Measurements from ENCODE around the gene RECQL.

RECQL gene

GRCh38 chr12:21501258-21502163, at the start of gene RECQL, which contains the start of gene GOLT1B:
RECQL (minus strand) TSS chr12:21501635; CDS start chr12:21499570, 2,065 bp downstream.
GOLT1B (plus strand) TSS chr12:21501789; CDS start chr12:21501924, 135 bp downstream.
- peak; percentile 92 for DNase-seq (ENCODE audit: low spot score)

- DNase-seq (ENCODE audit: low spot score) = no peak
These were observed 46.0 kb upstream of the RECQL start for GRCh38 chr12:21547437-21547836.

GRCh38 chr12:21546716-21547115, 45.3 kb upstream of the RECQL start:
- DNase-seq (ENCODE audit: low spot score) = no peak

- DNase-seq (ENCODE audit: low spot score) = no peak
These were observed 44.1 kb upstream of the RECQL start for GRCh38 chr12:21545557-21545956.

GRCh38 chr12:21543151-21543550, 41.7 kb upstream of the RECQL start:
- no peak for DNase-seq (ENCODE audit: low spot score)

- DNase-seq (ENCODE audit: low spot score) = no peak
These were observed 41.0 kb upstream of the RECQL start for GRCh38 chr12:21542403-21542802.

GRCh38 chr12:21541773-21542172, 40.3 kb upstream of the RECQL start:
- DNase-seq (ENCODE audit: low spot score) = no peak

- no peak for DNase-seq (ENCODE audit: low spot score)
These were observed 38.4 kb upstream of the RECQL start for GRCh38 chr12:21539797-21540196.

GRCh38 chr12:21538061-21538653, 36.7 kb upstream of the RECQL start:
- no peak for DNase-seq (ENCODE audit: low spot score)

GRCh38 chr12:21529456-21529855, 28.0 kb upstream of the RECQL start:
- DNase-seq (ENCODE audit: low spot score) = no peak

GRCh38 chr12:21528953-21529352, 27.5 kb upstream of the RECQL start:
- no peak for DNase-seq (ENCODE audit: low spot score)

GRCh38 chr12:21527451-21528180, 26.2 kb upstream of the RECQL start:
- DNase-seq (ENCODE audit: low spot score) = peak; percentile 75

- DNase-seq (ENCODE audit: low spot score) = no peak
These were observed 25.4 kb upstream of the RECQL start for GRCh38 chr12:21526721-21527345.

GRCh38 chr12:21526053-21526452, 24.6 kb upstream of the RECQL start, which contains the start of gene SPX:
SPX (plus strand) TSS chr12:21526296; CDS start chr12:21526473, 177 bp downstream.
- DNase-seq (ENCODE audit: low spot score) = peak; percentile 44

- no peak for DNase-seq (ENCODE audit: low spot score)
These were observed 21.7 kb upstream of the RECQL start for GRCh38 chr12:21523148-21523547.

GRCh38 chr12:21521541-21521940, 20.1 kb upstream of the RECQL start:
- no peak for DNase-seq (ENCODE audit: low spot score)

- no peak for DNase-seq (ENCODE audit: low spot score)
These were observed 17.0 kb upstream of the RECQL start for GRCh38 chr12:21518451-21518850.

- DNase-seq (ENCODE audit: low spot score) = no peak
These were observed 14.8 kb upstream of the RECQL start for GRCh38 chr12:21516281-21516680.

- no peak for DNase-seq (ENCODE audit: low spot score)
These were observed 8.3 kb upstream of the RECQL start for GRCh38 chr12:21509768-21510167.

- DNase-seq (ENCODE audit: low spot score) = no peak
These were observed 6.4 kb upstream of the RECQL start for GRCh38 chr12:21507849-21508248.

- DNase-seq (ENCODE audit: low spot score) = no peak
These were observed 4.5 kb upstream of the RECQL start for GRCh38 chr12:21505888-21506287.

GRCh38 chr12:21502872-21503271, 1.4 kb upstream of the RECQL start:
- DNase-seq (ENCODE audit: low spot score) = no peak

Data from HuH-7 (cell line).